HG02678 (cell line): Measurements from ENCODE around the gene MED27.
"Not testable (repeated sequence)": the region's sequence is repeated elsewhere in the genome, so short reads cannot be mapped to it uniquely, and the experiment has no call there.

Experiments
- ATAC-seq: cut with Tn5 transposase; IDR thresholded peaks from one replicate; pipeline ENCODE4 v1.9.1; 2021; ENCODE audit warnings: mild to moderate bottlenecking, moderate library complexity; ENCODE audit not compliant: unreplicated experiment

Gene MED27

DNA sequence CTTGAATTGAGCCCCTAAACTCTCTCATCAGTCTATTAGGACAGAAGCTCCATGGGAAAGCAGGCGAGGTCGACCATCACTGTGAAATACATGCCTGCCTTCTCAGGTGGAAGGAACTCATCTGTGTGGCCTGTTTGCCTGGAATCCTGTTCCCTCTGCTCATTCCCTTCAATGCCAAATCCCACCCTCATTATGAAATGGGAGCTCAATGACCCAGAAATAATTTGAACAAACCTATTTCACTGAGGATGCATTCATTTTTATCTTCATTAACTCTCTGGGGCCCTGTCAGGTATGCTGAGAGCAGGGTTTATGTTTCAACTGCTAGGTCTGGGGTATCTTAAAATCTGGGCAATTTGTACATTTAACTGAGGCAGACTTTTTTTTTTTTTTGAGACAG is 142.2 kb downstream of the MED27 start:
- no peak for ATAC-seq

DNA sequence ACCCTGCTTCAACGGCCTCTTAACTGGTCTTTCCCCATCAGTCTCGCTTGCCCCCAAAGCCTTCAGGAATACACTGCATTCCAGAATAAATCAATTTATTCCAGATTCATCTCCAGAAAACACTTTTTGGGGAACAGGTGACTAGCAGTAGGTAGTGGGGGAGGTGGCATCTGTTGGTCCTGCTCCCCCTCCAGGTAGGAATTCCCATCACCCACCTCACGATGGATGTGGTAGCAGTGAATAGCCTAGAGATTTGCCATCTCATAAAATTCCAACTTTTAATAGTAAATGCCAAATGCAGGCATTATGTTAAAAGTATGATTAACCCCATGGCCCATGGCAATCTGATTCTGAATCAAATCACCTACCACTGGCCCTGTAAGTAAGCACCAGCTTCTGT is 142.7 kb downstream of the MED27 start:
- ATAC-seq, result no peak

DNA sequence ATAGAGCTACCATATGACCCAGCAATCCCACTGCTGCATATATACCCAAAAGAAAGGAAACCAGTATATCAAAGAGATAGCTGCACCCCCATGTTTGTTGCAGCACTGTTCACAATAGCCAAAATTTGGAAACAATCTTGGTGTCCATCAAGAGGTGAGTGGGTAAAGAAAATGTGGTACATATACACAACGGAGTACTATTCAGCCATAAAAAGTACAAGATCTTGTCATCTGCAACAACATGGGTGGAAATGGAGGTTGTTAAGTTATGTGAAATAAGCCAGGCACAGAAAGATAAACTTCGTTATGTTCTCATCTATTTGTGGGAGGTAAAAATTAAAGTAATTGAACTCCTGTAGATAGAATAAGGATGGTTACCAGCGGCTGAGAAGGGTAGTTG is 145.0 kb downstream of the MED27 start:
- ATAC-seq, result no peak

DNA sequence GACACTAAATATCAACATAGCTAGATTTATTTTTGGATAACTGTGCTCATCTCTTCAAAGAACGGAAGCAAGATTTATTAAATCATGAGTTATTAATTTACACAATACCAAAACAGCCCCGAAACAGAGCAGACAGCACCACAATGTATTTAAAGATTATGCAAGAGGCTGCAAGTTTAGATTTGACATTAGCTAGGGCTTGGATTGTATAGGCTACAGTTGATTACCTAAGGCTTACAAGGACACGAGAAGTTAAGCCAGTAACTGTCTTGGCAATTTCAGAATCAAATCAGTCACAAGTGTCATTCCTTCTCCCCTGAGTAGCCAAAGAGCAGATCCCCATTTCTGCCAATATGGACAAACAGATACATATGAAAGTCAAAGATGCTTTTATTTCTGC is 152.6 kb downstream of the MED27 start:
- ATAC-seq, result no peak

DNA sequence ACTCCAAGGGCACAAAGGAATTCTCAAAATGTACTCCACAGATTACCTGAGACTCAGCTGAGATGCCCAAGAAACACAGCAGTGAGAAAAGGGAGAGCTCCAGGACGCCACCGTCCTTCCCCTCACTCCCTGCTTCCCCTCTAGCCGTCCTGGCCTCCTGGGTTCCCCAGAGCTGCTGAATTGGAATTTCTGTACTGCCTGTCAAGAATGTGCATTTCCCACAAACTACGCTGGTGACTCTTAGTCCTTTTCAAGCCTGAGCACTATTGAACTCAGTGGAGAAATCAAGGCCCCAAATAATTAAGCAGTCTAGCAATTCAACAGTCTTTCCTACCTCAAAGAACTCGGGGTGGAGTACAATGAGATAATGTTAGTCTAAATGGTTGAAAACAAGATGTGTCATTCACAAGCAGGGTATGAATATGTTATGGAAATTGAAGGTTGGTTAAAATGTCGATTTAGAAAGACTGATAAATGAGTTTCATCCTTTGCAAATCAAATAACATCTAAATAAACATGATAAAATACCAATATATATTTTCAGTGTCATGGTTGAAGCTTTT is 153.2 kb downstream of the MED27 start:
- no peak for ATAC-seq

DNA sequence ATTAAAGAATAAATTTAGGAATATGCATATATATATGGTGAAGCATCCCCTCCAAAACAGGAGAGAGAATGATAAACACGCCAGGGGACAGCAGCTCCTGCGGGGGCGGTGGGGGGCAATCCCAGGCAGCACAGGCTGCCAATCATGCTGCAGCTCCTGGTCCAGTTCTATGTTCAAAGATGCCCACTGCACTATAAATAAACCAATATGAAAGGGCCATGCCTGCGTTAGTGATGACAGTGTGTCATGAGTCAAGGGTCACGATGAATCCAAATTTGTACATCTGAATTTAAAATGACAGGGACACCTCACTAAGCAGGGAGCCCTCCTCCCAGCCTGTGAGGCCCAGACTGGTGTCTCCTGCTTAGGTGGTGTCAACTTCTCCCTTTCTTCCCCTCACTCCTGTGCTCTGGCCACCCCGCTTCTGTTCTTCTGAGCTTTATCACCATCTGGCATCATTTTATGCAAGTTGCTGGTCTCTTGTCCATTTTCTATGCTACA is 153.9 kb downstream of the MED27 start:
- ATAC-seq, result no peak

DNA sequence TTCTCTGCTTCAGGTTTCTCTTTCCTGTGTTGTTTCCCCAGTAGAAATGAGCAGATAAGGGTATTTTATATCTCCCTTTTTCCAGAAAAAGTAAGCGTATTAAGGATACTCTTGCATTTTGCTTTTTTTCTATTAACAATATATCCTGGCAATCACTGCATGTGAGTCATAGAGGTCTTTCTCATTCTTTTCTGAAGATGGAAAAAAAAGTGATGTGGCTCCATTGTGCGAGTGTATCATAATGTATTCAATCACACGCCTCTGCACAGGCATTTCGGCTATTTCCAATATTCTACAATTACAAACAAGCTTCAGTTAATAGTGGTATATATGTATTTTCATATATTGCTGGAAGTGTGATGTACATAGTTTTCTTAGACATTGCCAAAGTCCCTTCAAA is 155.9 kb downstream of the MED27 start:
- no peak for ATAC-seq

DNA sequence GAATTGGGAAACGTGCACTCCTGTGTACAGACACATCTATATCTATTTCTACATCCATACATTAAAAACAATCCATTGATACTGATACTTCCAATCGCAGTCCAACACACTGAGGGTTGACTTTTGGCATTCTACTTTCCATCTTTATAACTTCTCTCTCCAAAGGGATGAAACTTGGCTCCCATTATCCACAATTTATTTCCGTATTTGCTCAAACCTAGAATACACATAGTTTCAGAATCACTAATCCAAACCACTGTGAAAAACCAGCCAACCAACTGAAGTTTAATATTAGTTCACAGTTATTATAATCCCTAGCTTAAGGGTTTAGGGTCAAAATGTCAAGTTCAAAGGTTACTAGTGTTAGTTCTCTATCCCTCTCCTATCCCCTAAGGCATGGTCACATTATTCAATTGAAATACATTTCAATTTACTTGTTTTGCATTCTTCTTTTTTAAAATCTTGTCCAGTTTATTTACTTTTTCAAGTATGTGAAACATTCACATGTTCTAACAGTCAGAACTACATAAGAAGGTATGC is 156.5 kb downstream of the MED27 start:
- ATAC-seq, result no peak

DNA sequence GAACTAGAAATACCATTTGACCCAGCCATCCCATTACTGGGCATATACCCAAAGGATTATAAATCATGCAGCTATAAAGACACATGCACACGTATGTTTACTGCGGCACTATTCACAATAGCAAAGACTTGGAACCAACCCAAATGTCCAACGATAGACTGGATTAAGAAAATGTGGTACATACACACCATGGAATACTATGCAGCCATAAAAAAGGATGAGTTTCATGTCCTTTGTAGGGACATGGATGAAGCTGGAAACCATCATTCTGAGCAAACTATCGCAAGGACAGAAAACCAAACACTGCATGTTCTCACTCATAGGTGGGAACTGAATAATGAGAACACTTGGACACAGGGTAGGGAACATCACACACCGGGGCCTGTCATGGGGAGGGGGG is 158.0 kb downstream of the MED27 start:
- not testable (repeated sequence) for ATAC-seq

DNA sequence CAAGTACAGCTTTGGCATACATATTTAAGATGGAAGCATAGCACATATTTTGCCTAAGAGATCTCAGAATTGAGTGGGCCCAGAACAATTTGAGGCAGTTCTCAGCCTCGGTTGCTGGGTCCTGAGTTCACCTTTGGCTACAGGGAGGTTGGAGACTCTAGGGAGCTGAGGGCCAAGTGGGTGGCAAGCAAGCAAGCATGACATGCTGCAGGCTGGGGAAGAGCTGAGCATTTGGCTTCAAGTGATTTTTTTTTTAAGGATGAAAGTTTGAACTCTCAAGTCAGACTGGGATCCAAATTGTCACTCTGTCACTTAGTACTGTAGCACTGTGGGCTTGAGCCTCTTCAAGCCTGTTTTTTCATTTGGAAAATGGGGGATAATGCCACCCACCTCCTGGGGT is 160.5 kb downstream of the MED27 start:
- no peak for ATAC-seq

DNA sequence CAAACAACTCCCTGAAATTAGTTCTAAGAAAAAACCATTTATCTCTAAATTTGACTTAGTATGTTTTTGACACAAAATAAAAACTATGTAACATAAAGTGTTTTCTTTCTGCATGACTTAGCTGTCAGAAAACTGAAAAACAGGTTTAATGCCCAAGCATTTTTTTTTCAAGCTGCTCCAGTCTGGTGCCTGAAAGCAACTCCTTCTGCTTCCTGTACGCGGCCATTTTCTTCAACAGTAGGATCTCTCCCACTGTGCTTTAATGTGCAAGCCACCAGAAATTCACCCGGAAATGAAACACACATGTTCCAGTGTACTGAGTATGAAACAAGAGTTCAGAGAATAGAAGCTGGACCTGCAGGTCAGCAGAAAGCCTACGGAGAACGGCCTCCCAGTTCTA is 161.2 kb downstream of the MED27 start:
- ATAC-seq, result no peak

DNA sequence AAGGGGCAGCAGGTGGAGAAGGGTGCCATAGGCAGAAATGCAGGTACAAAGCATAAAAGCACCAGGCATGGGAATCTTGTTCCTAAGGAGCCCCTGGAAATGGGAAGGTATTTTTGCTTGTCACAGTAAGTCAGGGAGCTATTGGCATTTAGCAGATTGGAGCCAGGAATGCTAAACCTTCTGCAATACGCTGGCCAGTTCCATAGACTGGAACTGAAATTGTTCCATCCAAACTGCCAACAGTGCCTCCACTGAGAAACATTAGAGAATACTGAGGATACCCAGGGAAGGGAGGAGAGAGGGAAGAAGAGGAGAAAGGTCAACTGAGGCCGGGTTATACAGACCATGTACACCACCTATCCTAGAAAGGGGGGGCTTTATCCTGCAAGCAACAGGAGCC is 162.7 kb downstream of the MED27 start:
- ATAC-seq, result no peak

DNA sequence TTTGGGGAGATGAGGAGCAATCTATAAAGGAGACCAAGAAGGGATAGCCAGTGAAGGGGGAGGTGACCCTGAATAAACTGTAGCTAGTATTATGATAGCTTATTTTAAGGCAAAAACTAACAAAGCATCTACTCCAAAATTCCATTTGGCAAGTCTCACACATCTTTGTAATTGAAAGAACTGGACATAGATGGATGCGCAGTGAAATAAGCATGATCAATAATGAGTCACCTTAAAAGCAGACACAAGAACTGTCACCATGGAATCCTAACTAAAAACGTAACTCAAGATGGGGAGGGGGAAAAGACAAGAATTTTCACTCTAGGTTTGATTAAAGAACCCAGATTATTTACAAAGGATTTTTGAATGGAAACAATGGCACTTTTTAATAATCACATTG is 164.5 kb downstream of the MED27 start:
- ATAC-seq, result no peak

DNA sequence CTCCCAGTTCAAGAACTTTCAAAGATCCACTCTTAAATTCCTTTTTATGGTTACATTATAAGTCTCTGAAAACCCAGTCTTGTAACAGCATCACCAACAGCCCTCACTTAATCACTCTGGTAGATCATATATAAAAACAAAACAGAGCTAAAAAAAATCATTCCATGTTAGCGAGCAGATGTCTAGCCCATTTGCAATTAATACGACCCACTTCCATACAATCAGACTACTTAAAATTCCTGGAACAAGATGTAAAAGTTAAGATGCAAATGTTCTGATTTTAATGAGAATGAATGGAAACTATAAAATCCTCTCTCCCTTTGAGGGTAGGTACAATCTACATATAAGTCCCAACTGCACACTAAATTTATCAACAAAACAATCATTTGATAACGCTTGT is 167.0 kb downstream of the MED27 start:
- ATAC-seq, result no peak

DNA sequence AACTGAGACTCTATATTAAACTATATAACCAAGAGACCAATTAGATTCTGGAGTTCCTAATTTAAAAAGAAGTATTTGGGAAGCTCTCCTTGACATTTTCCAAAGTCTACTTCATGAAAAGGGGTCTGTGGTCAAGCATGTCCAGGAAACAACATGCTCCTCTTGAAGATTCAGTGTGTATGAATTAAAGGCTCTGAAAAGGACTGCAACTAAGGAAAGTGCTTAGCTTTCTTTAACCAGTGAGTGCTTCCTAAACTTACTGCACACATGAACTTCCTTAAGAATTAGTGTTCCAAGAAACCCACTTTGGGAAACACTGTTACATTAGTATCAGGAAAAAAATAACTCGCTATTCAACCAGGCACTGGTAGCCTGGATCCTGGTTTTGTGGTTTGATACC is 167.6 kb downstream of the MED27 start:
- no peak for ATAC-seq

DNA sequence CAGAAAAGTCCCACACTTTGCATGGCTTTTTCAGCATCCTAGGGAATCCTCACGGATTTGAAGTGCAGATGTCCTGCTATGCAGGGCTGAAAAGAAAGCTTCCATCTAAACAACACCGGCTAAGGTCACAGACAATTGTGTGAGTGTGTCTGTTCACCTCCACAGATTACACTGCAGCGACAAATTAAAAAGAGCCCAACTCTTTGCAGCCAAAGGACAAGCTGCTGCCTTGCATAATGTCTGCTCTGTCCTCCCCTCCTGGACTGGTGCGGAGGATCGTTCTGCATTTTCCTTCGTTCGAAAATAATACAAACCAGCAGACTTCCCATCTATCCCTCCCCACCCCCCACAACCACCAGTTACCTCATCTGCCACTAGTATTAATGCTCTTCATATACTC is 169.1 kb downstream of the MED27 start:
- ATAC-seq, result no peak

DNA sequence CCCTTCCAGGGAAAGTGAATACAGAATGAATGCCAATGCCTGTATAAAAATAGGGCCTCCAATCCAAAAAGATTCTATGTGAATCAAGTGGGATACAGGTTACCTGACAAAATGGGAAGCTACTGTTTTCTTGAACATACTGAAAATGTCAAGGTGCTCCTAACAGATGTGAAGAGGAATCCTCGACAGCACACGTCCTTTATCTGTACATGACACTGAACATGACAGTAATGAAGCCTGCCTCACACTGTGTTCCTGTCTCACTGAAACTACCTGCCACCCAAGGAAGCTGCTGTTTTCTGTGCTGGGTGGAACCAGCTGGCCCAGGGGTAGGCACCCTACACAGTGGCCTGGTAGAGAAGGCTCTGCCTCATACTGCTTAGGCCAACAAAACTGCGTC is 174.5 kb downstream of the MED27 start:
- no peak for ATAC-seq

DNA sequence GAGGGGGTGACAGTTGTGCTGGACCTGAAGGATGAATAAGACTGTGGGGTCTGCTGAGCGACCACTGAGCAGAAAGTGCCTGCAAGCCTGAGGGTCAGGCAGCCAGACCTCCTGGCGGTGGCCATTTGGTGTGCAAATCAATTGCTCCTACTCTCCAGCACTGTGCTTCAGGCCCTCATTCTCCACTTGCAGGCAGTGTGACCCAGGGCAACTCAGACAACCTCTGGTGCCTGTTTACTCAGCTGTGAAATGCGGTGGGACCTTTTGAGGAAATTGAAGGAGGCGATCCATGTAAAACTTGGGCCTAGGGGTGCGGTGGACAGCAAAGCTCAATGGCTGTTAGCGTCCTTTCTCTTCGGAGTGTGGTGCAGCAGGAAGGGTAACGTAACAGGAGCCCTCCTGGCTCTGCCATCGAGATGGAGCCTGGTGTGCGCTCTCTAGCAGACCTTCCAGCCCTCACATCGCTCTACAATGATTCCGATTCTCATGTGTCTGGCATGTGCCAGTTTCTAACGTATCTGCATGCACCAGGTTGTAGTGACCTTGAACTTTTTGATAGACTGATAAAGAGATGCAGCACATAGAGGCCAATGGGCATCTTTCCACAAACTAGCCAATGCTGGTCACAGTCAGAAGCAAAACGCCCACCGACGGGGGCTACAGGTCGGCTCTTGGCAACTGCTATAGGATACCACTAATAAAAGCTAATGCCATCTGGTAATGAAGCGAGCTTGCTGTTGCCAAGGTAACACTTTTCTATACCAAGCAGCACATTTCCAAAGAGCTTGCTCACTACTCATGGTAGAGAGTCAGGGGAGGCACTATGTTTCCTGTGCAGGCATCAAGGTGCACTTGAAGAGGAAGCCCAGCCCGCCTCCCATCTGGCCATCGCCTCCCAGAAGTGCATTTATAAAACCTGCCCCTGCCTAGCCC is 180.1 kb downstream of the MED27 start:
- ATAC-seq, result no peak

DNA sequence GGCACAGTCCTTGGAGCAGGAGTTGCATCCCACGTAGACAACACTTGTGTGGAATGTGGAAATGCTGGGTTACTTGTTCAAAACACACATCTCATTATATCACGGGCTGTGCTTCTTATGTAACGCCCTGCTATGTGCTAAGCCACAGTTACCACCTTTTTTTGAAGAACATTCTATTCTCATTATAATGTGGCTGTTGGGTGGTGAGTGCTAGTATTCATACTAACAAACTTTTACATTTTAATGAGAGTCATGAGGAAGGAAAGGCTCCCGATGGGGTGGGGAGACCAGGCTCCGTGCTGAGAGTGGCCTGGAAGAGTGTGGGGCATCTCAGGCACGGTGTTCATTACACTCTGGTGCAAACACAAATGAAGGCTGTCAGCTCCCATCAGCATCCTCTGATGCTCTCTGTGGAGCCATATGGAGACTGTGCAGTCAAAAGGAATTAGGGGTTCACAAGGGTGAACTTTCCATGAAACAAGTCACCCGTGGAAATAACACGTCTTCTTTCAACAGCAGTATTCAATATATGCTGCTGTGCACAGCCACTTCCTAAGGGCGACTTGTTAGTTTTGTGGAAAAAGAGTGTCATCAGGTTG is 186.7 kb downstream of the MED27 start:
- no peak for ATAC-seq

DNA sequence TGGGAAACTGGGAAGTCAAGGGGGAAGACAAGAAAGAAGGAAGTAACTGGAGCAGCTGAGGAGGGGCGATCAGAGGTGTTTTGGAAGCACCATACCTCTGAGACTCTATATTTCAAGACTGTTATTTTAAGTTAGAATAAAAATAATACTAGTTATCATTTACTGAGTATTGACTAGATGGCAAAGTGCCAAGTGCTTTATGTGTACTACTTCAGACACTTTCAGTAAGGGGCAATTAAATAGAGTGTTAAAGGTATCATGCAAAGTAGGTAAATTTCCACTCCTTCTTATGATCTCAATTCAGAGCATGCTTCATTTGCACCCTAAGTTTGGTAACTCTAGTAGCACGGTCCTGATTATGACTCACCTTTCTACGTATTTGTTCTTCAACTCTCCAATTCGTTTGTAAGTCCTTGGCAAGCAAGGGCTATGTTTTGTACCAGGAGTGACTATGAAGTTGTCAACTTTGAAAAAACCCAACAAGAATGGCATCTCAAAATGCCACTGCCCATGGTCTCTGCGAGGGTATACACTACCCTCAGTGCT is 187.4 kb downstream of the MED27 start:
- ATAC-seq, result no peak

DNA sequence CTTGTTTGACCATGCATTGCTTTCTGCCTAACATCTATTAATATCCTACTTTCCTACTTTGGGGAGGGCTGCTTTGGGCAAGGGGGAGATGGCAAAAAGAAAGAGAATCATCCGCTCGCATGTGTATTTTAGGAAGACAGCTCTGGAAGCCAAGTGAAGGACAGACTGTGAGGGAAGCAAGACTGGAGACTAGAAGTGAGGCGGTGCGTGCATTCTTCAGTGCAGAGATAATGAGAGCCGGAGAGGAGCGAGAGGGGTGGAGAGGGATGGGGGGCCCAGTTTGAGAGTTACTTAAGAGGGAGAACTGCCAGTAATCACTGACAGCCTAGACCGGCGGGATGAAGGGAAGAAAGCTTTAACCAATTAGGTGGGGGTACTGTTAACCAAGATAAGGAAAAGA is 188.1 kb downstream of the MED27 start:
- ATAC-seq, result no peak
